BLaER1 (cell line): ENCODE measurements around the gene SRF.

ENCODE experiments used
- H3K27ac ChIP-seq: shearing (Covaris generic); formaldehyde crosslinking; 2 replicates; pipeline ENCODE4 v1.8.1; 2022
- H3K27me3 ChIP-seq: shearing (Covaris generic); formaldehyde crosslinking; 2 replicates; pipeline ENCODE4 v1.8.1; 2022
- H3K36me3 ChIP-seq: shearing (Covaris generic); formaldehyde crosslinking; 2 replicates; pipeline ENCODE4 v1.8.1; 2022
- H3K4me1 ChIP-seq: shearing (Covaris generic); formaldehyde crosslinking; 2 replicates; pipeline ENCODE4 v1.8.1; 2022
- H3K4me2 ChIP-seq: shearing (Covaris generic); formaldehyde crosslinking; 2 replicates; pipeline ENCODE4 v1.8.1; 2022
- H3K4me3 ChIP-seq: shearing (Covaris generic); formaldehyde crosslinking; 2 replicates; pipeline ENCODE4 v1.8.1; 2022
- H3K9ac ChIP-seq: shearing (Covaris generic); formaldehyde crosslinking; 2 replicates; pipeline ENCODE4 v1.8.1; 2022
- H3K9me3 ChIP-seq: shearing (Covaris generic); formaldehyde crosslinking; 2 replicates; pipeline ENCODE4 v1.8.1; 2022
- H4K20me1 ChIP-seq: shearing (Covaris generic); formaldehyde crosslinking; 2 replicates; pipeline ENCODE4 v1.8.1; 2022
- Cebpa-rat ChIP-seq: shearing (Covaris generic); IDR thresholded peaks from 2 replicates; pipeline ENCODE4 v1.8.1; 2022

SRF gene

GRCh38 chr6:43170931-43171706 lies at the start of gene SRF:
Gene SRF, plus strand, starts transcription at chr6:43171269. Its CDS starts 388 bp downstream, at chr6:43171657.
- Histone ChIP-seq H4K20me1 (peaks cover 42% of the 10 kb centered on the region), H3K9me3 (no peaks in the 10 kb centered on the region), H3K4me3 (peak within 1 kb of the TSS; percentile 97), H3K4me1 (peaks cover 41% of the 10 kb centered on the region), H3K9ac (peak within 1 kb of the TSS; percentile 93), H3K4me2 (peak within 1 kb of the TSS; percentile 96), H3K27ac (peak within 1 kb of the TSS; percentile 97), H3K27me3 (no peaks in the 10 kb centered on the region), H3K36me3 (peaks cover 13% of the 10 kb centered on the region)
- no peak for TF ChIP-seq Cebpa-rat

GRCh38 chr6:43122146-43122545 lies 48.9 kb upstream of the SRF start:
- Histone ChIP-seq H3K27ac (no peak overlapping the region), H3K4me2 (no peak overlapping the region), H3K36me3 (peaks cover 3% of the 10 kb centered on the region; the same call in 1 of the 2 replicates), H3K9ac (no peak overlapping the region), H3K9me3 (no peaks in the 10 kb centered on the region), H3K27me3 (no peaks in the 10 kb centered on the region), H3K4me3 (no peak overlapping the region), H4K20me1 (peaks cover 85% of the 10 kb centered on the region), H3K4me1 (peaks cover 35% of the 10 kb centered on the region)
- TF ChIP-seq Cebpa-rat: no peak

GRCh38 chr6:43123461-43124314 lies 47.4 kb upstream of the SRF start:
- Histone ChIP-seq H3K36me3 (peaks cover 2% of the 10 kb centered on the region; the same call in 1 of the 2 replicates), H3K27ac (no peak overlapping the region), H3K4me3 (no peak overlapping the region), H4K20me1 (peaks cover 99% of the 10 kb centered on the region), H3K27me3 (no peaks in the 10 kb centered on the region), H3K9me3 (no peaks in the 10 kb centered on the region), H3K4me2 (no peak overlapping the region), H3K9ac (no peak overlapping the region), H3K4me1 (peaks cover 37% of the 10 kb centered on the region)
- no peak for TF ChIP-seq Cebpa-rat

GRCh38 chr6:43124481-43124880 lies 46.6 kb upstream of the SRF start:
- no peaks in the 10 kb centered on the region for H3K27me3 ChIP-seq
- H4K20me1 ChIP-seq: peaks cover 99% of the 10 kb centered on the region
- no peak overlapping the region for H3K4me3 ChIP-seq
- no peak overlapping the region for H3K27ac ChIP-seq
- TF ChIP-seq Cebpa-rat: no peak
- H3K4me1 ChIP-seq: peaks cover 37% of the 10 kb centered on the region
- H3K36me3 ChIP-seq: peaks cover 10% of the 10 kb centered on the region
- no peak overlapping the region for H3K9ac ChIP-seq
- H3K4me2 ChIP-seq: no peak overlapping the region
- no peaks in the 10 kb centered on the region for H3K9me3 ChIP-seq

- H3K4me1 ChIP-seq: peaks cover 35% of the 10 kb centered on the region
- no peaks in the 10 kb centered on the region for H3K9me3 ChIP-seq
- no peak overlapping the region for H3K9ac ChIP-seq
- H3K4me2 ChIP-seq: no peak overlapping the region
- no peaks in the 10 kb centered on the region for H3K27me3 ChIP-seq
- peaks cover 99% of the 10 kb centered on the region for H4K20me1 ChIP-seq
- TF ChIP-seq Cebpa-rat: no peak
- H3K27ac ChIP-seq: no peak overlapping the region
- peaks cover 16% of the 10 kb centered on the region for H3K36me3 ChIP-seq
- no peak overlapping the region for H3K4me3 ChIP-seq
These were observed 46.0 kb upstream of the SRF start for GRCh38 chr6:43125119-43125518.

- Histone ChIP-seq H3K27me3 (no peaks in the 10 kb centered on the region), H3K4me2 (no peak overlapping the region), H3K4me1 (peaks cover 31% of the 10 kb centered on the region), H3K27ac (no peak overlapping the region), H3K9ac (no peak overlapping the region), H3K4me3 (no peak overlapping the region), H4K20me1 (peaks cover 98% of the 10 kb centered on the region), H3K36me3 (peaks cover 20% of the 10 kb centered on the region), H3K9me3 (no peaks in the 10 kb centered on the region)
- TF ChIP-seq Cebpa-rat: no peak
These were observed 45.5 kb upstream of the SRF start for GRCh38 chr6:43125555-43125954.

- TF ChIP-seq Cebpa-rat: no peak
- no peak overlapping the region for H3K9ac ChIP-seq
- H3K27me3 ChIP-seq: no peaks in the 10 kb centered on the region
- peaks cover 82% of the 10 kb centered on the region for H4K20me1 ChIP-seq
- H3K9me3 ChIP-seq: no peaks in the 10 kb centered on the region
- peaks cover 19% of the 10 kb centered on the region for H3K4me1 ChIP-seq
- H3K4me3 ChIP-seq: no peak overlapping the region
- no peak overlapping the region for H3K4me2 ChIP-seq
- peaks cover 37% of the 10 kb centered on the region for H3K36me3 ChIP-seq
- H3K27ac ChIP-seq: 0 out of 2 replicates have a peak overlapping the region, but pooled peaks have one; percentile 4
These were observed 43.9 kb upstream of the SRF start for GRCh38 chr6:43127180-43127579.

- no peak overlapping the region for H3K27ac ChIP-seq
- no peaks in the 10 kb centered on the region for H3K27me3 ChIP-seq
- peaks cover 19% of the 10 kb centered on the region for H3K4me1 ChIP-seq
- H3K9me3 ChIP-seq: no peaks in the 10 kb centered on the region
- no peak overlapping the region for H3K4me2 ChIP-seq
- H3K9ac ChIP-seq: no peak overlapping the region
- H3K4me3 ChIP-seq: no peak overlapping the region
- H3K36me3 ChIP-seq: peaks cover 44% of the 10 kb centered on the region
- no peak for TF ChIP-seq Cebpa-rat
- H4K20me1 ChIP-seq: peaks cover 75% of the 10 kb centered on the region
These were observed 43.2 kb upstream of the SRF start for GRCh38 chr6:43127877-43128276.

GRCh38 chr6:43128926-43129325 lies 42.1 kb upstream of the SRF start:
- Histone ChIP-seq H3K4me2 (no peak overlapping the region), H3K27ac (no peak overlapping the region), H3K4me3 (no peak overlapping the region), H3K9ac (no peak overlapping the region; the same call in 1 of the 2 replicates), H3K27me3 (no peaks in the 10 kb centered on the region), H3K9me3 (no peaks in the 10 kb centered on the region), H4K20me1 (peaks cover 64% of the 10 kb centered on the region), H3K4me1 (peaks cover 19% of the 10 kb centered on the region), H3K36me3 (peaks cover 54% of the 10 kb centered on the region)
- TF ChIP-seq Cebpa-rat: no peak
